ENCODE measurements around the gene SOBP.

The SOBP gene

DNA sequence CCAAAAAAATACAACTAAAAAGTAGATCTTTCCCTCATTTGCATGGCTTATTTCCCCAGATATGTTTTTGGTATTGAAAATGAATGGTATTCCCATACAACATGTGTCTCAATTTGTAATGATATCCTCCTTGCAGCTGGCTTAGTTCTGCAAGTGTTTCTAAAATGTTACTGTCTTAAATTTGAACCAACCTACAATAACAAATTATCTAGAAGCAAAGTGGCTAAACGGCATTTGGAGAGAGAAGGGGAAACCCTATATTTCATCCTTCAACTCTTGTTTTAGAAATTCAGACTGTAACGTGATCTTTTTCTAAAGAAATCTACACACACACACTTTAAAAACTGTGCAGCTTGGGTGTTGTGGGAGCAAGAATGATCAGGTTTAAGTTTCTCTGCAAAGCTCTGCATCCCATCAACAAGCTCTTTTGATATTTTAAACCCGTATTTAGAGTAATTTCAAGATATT, 153.0 kb downstream of the SOBP start:
- ChIA-PET CTCF (no interaction called here), POLR2A (ENCODE audit: low non-redundant PET) (no interaction called here)

DNA sequence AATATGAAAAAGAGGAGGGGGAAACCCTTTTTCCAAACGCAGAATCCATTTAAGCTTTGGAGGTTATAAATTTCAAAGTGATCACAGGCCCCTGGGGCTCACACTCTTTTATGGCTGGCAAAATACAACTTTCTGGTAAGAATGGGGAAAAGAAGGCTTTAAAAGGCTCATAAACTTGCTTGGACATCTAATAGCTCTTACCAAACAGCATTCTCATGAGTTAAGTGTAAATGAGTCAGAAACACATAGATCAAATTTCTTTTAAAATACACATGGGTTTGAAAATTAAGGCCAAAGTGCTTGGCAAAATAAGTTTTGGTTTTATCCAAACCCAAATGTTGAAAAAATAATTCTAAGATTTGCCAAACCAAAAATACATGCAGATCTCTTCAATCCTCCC, 154.6 kb downstream of the SOBP start:
- DNase-seq (ENCODE audit: low spot score), result no peak
- TF ChIP-seq, protein P1, sequence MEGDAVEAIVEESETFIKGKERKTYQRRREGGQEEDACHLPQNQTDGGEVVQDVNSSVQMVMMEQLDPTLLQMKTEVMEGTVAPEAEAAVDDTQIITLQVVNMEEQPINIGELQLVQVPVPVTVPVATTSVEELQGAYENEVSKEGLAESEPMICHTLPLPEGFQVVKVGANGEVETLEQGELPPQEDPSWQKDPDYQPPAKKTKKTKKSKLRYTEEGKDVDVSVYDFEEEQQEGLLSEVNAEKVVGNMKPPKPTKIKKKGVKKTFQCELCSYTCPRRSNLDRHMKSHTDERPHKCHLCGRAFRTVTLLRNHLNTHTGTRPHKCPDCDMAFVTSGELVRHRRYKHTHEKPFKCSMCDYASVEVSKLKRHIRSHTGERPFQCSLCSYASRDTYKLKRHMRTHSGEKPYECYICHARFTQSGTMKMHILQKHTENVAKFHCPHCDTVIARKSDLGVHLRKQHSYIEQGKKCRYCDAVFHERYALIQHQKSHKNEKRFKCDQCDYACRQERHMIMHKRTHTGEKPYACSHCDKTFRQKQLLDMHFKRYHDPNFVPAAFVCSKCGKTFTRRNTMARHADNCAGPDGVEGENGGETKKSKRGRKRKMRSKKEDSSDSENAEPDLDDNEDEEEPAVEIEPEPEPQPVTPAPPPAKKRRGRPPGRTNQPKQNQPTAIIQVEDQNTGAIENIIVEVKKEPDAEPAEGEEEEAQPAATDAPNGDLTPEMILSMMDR (conservative IDR thresholded peaks at IDR 0.05; ENCODE audit: low read depth), result no peak
- ChIA-PET CTCF (no interaction called here), POLR2A (ENCODE audit: low non-redundant PET) (no interaction called here)
- no peak overlapping the region for H3K27ac ChIP-seq

More for the DNA sequence above, 153.0 kb downstream of the SOBP start:
- no peak overlapping the region for H3K27ac ChIP-seq
- TF ChIP-seq, protein P1 (conservative IDR thresholded peaks at IDR 0.05; ENCODE audit: low read depth), result no peak
- DNase-seq (ENCODE audit: low spot score), result no peak

- no peak overlapping the region for H3K27ac ChIP-seq
- DNase-seq (ENCODE audit: low spot score), result no peak
- ChIA-PET CTCF (interaction anchor here (0.6 kb wide), 1 partner anchor 60 kb away, joined by 3 read pairs; no protein-coding TSS in a partner anchor), POLR2A (ENCODE audit: low non-redundant PET) (no interaction called here)
- TF ChIP-seq, protein P1 (conservative IDR thresholded peaks at IDR 0.05; ENCODE audit: low read depth), result no peak
Observed at GRCh38 chr6:107645740-107646139, 155.8 kb downstream of the SOBP start.

GRCh38 chr6:107646176-107646575, 156.3 kb downstream of the SOBP start:
- ChIA-PET CTCF (no interaction called here), POLR2A (ENCODE audit: low non-redundant PET) (no interaction called here)
- TF ChIP-seq, protein P1 (conservative IDR thresholded peaks at IDR 0.05; ENCODE audit: low read depth), result no peak
- DNase-seq (ENCODE audit: low spot score), result no peak
- H3K27ac ChIP-seq, result no peak overlapping the region

- TF ChIP-seq, protein P1 (conservative IDR thresholded peaks at IDR 0.05; ENCODE audit: low read depth), result no peak
- ChIA-PET CTCF (interaction anchor here (0.5 to 0.6 kb wide), 2 partner anchors 59 to 531 kb away, joined by 5 to 6 read pairs; no protein-coding TSS in a partner anchor), POLR2A (ENCODE audit: low non-redundant PET) (no interaction called here)
- DNase-seq (ENCODE audit: low spot score), result no peak
- H3K27ac ChIP-seq, result no peak overlapping the region
Observed at GRCh38 chr6:107646776-107647438, 157.0 kb downstream of the SOBP start.

- TF ChIP-seq, protein P1 (conservative IDR thresholded peaks at IDR 0.05; ENCODE audit: low read depth), result no peak
- CTCF ChIA-PET, result interaction anchor here (0.5 kb wide), 1 partner anchor 58 kb away, joined by 5 read pairs; no protein-coding TSS in a partner anchor
- POLR2A ChIA-PET (ENCODE audit: low non-redundant PET), result no interaction called here
- no peak for DNase-seq (ENCODE audit: low spot score)
- H3K27ac ChIP-seq, result no peak overlapping the region
Observed at GRCh38 chr6:107647439-107647948, 157.6 kb downstream of the SOBP start.
